ENCODE data around the gene ZFP30. TPM values are rescaled to one million over a fixed set of nuclear protein-coding genes. Genes with fewer than 3 reads are reported as not detected.

ZFP30 gene
- polyA plus RNA-seq, 1 of the 3 experiments (the other 2 are of a cell fraction): 2.3 TPM

- TF ChIP-seq, protein P1, sequence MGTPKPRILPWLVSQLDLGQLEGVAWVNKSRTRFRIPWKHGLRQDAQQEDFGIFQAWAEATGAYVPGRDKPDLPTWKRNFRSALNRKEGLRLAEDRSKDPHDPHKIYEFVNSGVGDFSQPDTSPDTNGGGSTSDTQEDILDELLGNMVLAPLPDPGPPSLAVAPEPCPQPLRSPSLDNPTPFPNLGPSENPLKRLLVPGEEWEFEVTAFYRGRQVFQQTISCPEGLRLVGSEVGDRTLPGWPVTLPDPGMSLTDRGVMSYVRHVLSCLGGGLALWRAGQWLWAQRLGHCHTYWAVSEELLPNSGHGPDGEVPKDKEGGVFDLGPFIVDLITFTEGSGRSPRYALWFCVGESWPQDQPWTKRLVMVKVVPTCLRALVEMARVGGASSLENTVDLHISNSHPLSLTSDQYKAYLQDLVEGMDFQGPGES (IDR thresholded peaks at IDR 0.05; ENCODE audit: low read depth, low read length): no peak
- TF ChIP-seq EP300 (IDR thresholded peaks at IDR 0.05; ENCODE audit: borderline replicate concordance in 1 of 2, low read depth in 1 of 2, low read length in 1 of 2): no peak
Observed at GRCh38 chr19:37635076-37636056, 19.9 kb downstream of the ZFP30 start (continued).

DNA sequence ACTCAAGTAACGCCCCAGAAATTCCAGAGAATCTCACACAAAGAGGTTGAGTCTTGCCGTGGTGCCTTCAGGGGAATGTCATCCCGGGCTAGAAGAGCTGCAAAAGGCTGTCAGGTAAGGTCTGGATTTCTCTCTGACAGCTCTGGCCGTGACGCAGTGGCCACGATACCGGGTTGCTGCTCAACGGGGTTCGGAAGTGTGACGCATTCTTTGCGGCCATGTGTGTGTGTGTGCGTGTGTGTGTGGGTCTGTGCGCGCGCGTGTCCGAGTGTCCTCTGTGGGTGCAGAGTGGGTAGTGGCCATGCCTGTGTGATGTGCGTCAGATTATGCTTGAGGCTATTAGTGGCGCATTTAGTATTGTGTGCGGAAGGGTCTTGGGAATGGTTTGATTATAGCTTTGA lies 60.3 kb downstream of the ZFP30 start:
- POLR2A ChIA-PET: interaction anchor here (1.2 to 2.3 kb wide), 2 partner anchors 89 to 185 kb away, joined by 6 to 14 read pairs; partner anchors contain the start of genes ZNF573 and ZNF793
- no peaks in the 10 kb centered on the region for H3K36me3 ChIP-seq (replicated peaks in 1 of 2; ENCODE audit: control insufficient read depth in 1 of 2, insufficient read depth in 2 of 2, low read length in 1 of 2)
- peaks cover 12% of the 10 kb centered on the region; the same call in 1 of the 2 replicates for H3K9me3 ChIP-seq
- H3K27me3 ChIP-seq (ENCODE audit: insufficient read depth): no peaks in the 10 kb centered on the region
- peaks cover 8% of the 10 kb centered on the region for H3F3A ChIP-seq (replicated peaks; ENCODE audit: insufficient read depth)
- no peaks in the 10 kb centered on the region for H4K20me1 ChIP-seq (ENCODE audit: insufficient read depth)
- H3K4me2 ChIP-seq: peak overlapping the region; percentile 90
- WGBS (ENCODE audit: low lambda C conversion rate): 3% methylated on average over 18 of the region's 20 CpGs
- peak overlapping the region in 1 of 2 experiments; percentile 6; a peak in 1 of 4 replicates for H3K27ac ChIP-seq (ENCODE audit: low read depth in 2 of 2, low read length in 1 of 2)
- peak overlapping the region; percentile 88 to 97 for H3K4me3 ChIP-seq (ENCODE audit: low read depth in 2 of 2, low read length in 1 of 2)
- H2AFZ ChIP-seq (ENCODE audit: low read depth): peak overlapping the region; percentile 98
- peaks cover 0 to 5% of the 10 kb centered on the region in 2 experiments; a peak in 2 of 4 replicates for H3K4me1 ChIP-seq (ENCODE audit: control insufficient read depth in 1 of 2, insufficient read depth in 2 of 2, low read depth in 1 of 2, low read length in 1 of 2)
- H3K79me2 ChIP-seq (ENCODE audit: insufficient read depth): no peaks in the 10 kb centered on the region; the same call in 1 of the 2 replicates
- no peaks in the 10 kb centered on the region for H3K9me2 ChIP-seq
- DNase-seq: no peak
- TF ChIP-seq RCOR1 (IDR thresholded peaks at IDR 0.05; ENCODE audit: low read length) (no peak), MXI1 (IDR thresholded peaks at IDR 0.05; ENCODE audit: low read depth, low read length) (peak; percentile 86)
- TF ChIP-seq, protein P2, sequence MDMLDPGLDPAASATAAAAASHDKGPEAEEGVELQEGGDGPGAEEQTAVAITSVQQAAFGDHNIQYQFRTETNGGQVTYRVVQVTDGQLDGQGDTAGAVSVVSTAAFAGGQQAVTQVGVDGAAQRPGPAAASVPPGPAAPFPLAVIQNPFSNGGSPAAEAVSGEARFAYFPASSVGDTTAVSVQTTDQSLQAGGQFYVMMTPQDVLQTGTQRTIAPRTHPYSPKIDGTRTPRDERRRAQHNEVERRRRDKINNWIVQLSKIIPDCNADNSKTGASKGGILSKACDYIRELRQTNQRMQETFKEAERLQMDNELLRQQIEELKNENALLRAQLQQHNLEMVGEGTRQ (IDR thresholded peaks at IDR 0.05; ENCODE audit: borderline replicate concordance, low read depth, low read length): no peak
- CTCF ChIA-PET: interaction anchor here (1.8 kb wide), 1 partner anchor 43 kb away, joined by 16 read pairs; no protein-coding TSS in a partner anchor
- H3K9ac ChIP-seq: peak overlapping the region; percentile 65; the same call in 1 of the 2 replicates

- DNase-seq: peak; percentile 87
- H3K4me1 ChIP-seq (ENCODE audit: control insufficient read depth in 1 of 2, insufficient read depth in 2 of 2, low read depth in 1 of 2, low read length in 1 of 2): peaks cover 0 to 5% of the 10 kb centered on the region in 2 experiments; a peak in 2 of 4 replicates
- peak within 1 kb of the TSS; percentile 98 for H2AFZ ChIP-seq (ENCODE audit: low read depth)
- POLR2A ChIA-PET: interaction anchor here (1.0 to 2.3 kb wide), 4 partner anchors 60 to 516 kb away, joined by 3 to 14 read pairs (median 4); partner anchors contain the start of genes ZFP30, ZNF420, ZNF573 and ZNF793
- peak within 1 kb of the TSS; percentile 90 for H3K4me2 ChIP-seq
- no peaks in the 10 kb centered on the region for H4K20me1 ChIP-seq (ENCODE audit: insufficient read depth)
- H3K36me3 ChIP-seq (replicated peaks in 1 of 2; ENCODE audit: control insufficient read depth in 1 of 2, insufficient read depth in 2 of 2, low read length in 1 of 2): no peaks in the 10 kb centered on the region
- no peaks in the 10 kb centered on the region; the same call in 1 of the 2 replicates for H3K79me2 ChIP-seq (ENCODE audit: insufficient read depth)
- H3K27ac ChIP-seq (ENCODE audit: low read depth in 2 of 2, low read length in 1 of 2): peak within 1 kb of the TSS; percentile 37 to 79; a peak in 3 of 4 replicates
- peaks cover 8% of the 10 kb centered on the region for H3F3A ChIP-seq (replicated peaks; ENCODE audit: insufficient read depth)
- H3K27me3 ChIP-seq (ENCODE audit: insufficient read depth): no peaks in the 10 kb centered on the region
- H3K9me3 ChIP-seq: peaks cover 12% of the 10 kb centered on the region; the same call in 1 of the 2 replicates
- CTCF ChIA-PET: interaction anchor here (0.6 to 1.8 kb wide), 3 partner anchors 43 to 621 kb away, joined by 3 to 16 read pairs (median 6); no protein-coding TSS in a partner anchor
- no peaks in the 10 kb centered on the region for H3K9me2 ChIP-seq
- under 1% methylated on average over 30 of the region's 53 CpGs for WGBS (ENCODE audit: low lambda C conversion rate)
- peak within 1 kb of the TSS; percentile 65 for H3K9ac ChIP-seq
- H3K4me3 ChIP-seq (ENCODE audit: low read depth in 2 of 2, low read length in 1 of 2): peak within 1 kb of the TSS; percentile 88 to 97
- TF ChIP-seq EZH2phosphoT487 (IDR thresholded peaks at IDR 0.05; ENCODE audit: borderline replicate concordance, low read depth): no peak
- no peak for TF ChIP-seq GATA2 (CRISPR knock-in tag; IDR thresholded peaks at IDR 0.05)
- TF ChIP-seq, protein P3, sequence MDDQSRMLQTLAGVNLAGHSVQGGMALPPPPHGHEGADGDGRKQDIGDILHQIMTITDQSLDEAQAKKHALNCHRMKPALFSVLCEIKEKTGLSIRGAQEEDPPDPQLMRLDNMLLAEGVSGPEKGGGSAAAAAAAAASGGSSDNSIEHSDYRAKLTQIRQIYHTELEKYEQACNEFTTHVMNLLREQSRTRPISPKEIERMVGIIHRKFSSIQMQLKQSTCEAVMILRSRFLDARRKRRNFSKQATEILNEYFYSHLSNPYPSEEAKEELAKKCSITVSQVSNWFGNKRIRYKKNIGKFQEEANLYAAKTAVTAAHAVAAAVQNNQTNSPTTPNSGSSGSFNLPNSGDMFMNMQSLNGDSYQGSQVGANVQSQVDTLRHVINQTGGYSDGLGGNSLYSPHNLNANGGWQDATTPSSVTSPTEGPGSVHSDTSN (IDR thresholded peaks at IDR 0.05): no peak
- no peak for TF ChIP-seq RFX5 (IDR thresholded peaks at IDR 0.05; ENCODE audit: low read length)
- peak; percentile 18; the same call in 1 of the 2 replicates for TF ChIP-seq YY1 (IDR thresholded peaks at IDR 0.05; ENCODE audit: low read depth)
- TF ChIP-seq SMC3 (IDR thresholded peaks at IDR 0.05; ENCODE audit: low read depth, low read length): no peak
- no peak for TF ChIP-seq JUND (IDR thresholded peaks at IDR 0.05)
- no peak for TF ChIP-seq TEAD4 (IDR thresholded peaks at IDR 0.05; ENCODE audit: borderline replicate concordance, insufficient read depth)
- TF ChIP-seq CTCF (IDR thresholded peaks at IDR 0.05): no peak
- TF ChIP-seq, protein P4, sequence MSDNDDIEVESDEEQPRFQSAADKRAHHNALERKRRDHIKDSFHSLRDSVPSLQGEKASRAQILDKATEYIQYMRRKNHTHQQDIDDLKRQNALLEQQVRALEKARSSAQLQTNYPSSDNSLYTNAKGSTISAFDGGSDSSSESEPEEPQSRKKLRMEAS (IDR thresholded peaks at IDR 0.05; ENCODE audit: low read depth): peak; percentile 4; the same call in 1 of the 2 replicates
Observed at GRCh38 chr19:37594304-37594981, 60.8 kb downstream of the ZFP30 start, which contains the start of the genes ZNF540 and ZNF571. ZNF540 (plus strand) TSS chr19:37594876; CDS start chr19:37598448, 3,572 bp downstream. ZNF571 (minus strand) TSS chr19:37594792; CDS start chr19:37586676, 8,116 bp downstream.

Data from SK-N-SH (cell line).